BE2C (cell line): ENCODE results near the gene LPIN3.
A peak's percentile ranks its signal among the peaks of the same experiment; 100 is the strongest.

ENCODE experiments used
- DNase-seq: peaks from one replicate; pipeline ENCODE4 v3.0.0-alpha.2; 2020
- H3K27me3 ChIP-seq: fragments of 250-450 bp; sonication (Bioruptor Pico); 2 replicates; pipeline ENCODE4 v1.5.1; 2020; ENCODE audit warnings: mild to moderate bottlenecking
- H3K36me3 ChIP-seq: fragments of 250-450 bp; sonication (Bioruptor Pico); 2 replicates; pipeline ENCODE4 v1.5.1; 2020; ENCODE audit warnings: mild to moderate bottlenecking
- H3K4me1 ChIP-seq: fragments of 250-450 bp; sonication (Bioruptor Pico); 2 replicates; pipeline ENCODE4 v1.5.1; 2020
- H3K4me3 ChIP-seq: 2 replicates; pipeline ENCODE4 v1.5.1; 2011; ENCODE audit warnings: low read depth, low read length
- H3K9me3 ChIP-seq: fragments of 250-450 bp; sonication (Bioruptor Pico); 2 replicates; pipeline ENCODE4 v1.5.1; 2020
- CTCF ChIP-seq: IDR thresholded peaks from 2 replicates; pipeline ENCODE4 v1.5.1; 2012; ENCODE audit warnings: mild to moderate bottlenecking, low read depth, low read length

Gene LPIN3

GRCh38 chr20:41365777-41366545, 25.3 kb downstream of the LPIN3 start:
- H3K27me3 ChIP-seq: peaks cover 26% of the 10 kb centered on the region
- H3K4me3 ChIP-seq: peak overlapping the region; percentile 34
- H3K9me3 ChIP-seq: no peaks in the 10 kb centered on the region
- no peaks in the 10 kb centered on the region for H3K36me3 ChIP-seq
- TF ChIP-seq CTCF: no peak
- H3K4me1 ChIP-seq: peaks cover 9% of the 10 kb centered on the region; the same call in 1 of the 2 replicates
- DNase-seq: no peak

- H3K9me3 ChIP-seq: no peaks in the 10 kb centered on the region
- H3K27me3 ChIP-seq: peaks cover 26% of the 10 kb centered on the region
- no peaks in the 10 kb centered on the region for H3K36me3 ChIP-seq
- peak within 1 kb of the TSS; percentile 34 for H3K4me3 ChIP-seq
- TF ChIP-seq CTCF: no peak
- peaks cover 9% of the 10 kb centered on the region; the same call in 1 of the 2 replicates for H3K4me1 ChIP-seq
- DNase-seq: peak; percentile 52
These were observed 26.1 kb downstream of the LPIN3 start, which contains the start of gene EMILIN3 for GRCh38 chr20:41366546-41367392. Gene EMILIN3, minus strand, starts transcription at chr20:41366818. Its CDS starts 184 bp downstream, at chr20:41366634.

DNA sequence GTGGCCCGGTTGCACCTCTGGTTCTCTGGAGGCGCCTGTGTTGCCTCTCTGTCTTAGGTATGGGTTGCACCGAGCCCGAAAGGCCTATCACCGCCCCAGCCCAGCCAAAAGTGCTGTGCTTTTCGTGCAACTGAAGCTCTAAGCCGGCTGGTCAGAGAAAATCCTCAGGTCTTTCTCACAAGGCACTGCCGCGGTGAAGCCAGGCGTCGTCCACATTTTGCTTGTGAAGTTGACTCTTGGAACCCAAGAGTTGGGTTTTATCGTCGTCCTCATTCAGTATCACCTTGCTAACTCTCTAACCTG, 26.7 kb downstream of the LPIN3 start:
- no peak overlapping the region for H3K4me3 ChIP-seq
- no peak for DNase-seq
- no peak for TF ChIP-seq CTCF
- H3K4me1 ChIP-seq: peaks cover 5% of the 10 kb centered on the region; the same call in 1 of the 2 replicates
- no peaks in the 10 kb centered on the region for H3K36me3 ChIP-seq
- no peaks in the 10 kb centered on the region for H3K9me3 ChIP-seq
- H3K27me3 ChIP-seq: peaks cover 26% of the 10 kb centered on the region

GRCh38 chr20:41367956-41368355, 27.3 kb downstream of the LPIN3 start:
- H3K9me3 ChIP-seq: no peaks in the 10 kb centered on the region
- H3K4me3 ChIP-seq: no peak overlapping the region
- H3K27me3 ChIP-seq: peaks cover 26% of the 10 kb centered on the region
- TF ChIP-seq CTCF: no peak
- no peaks in the 10 kb centered on the region for H3K36me3 ChIP-seq
- H3K4me1 ChIP-seq: no peaks in the 10 kb centered on the region
- no peak for DNase-seq

GRCh38 chr20:41369673-41370072, 29.1 kb downstream of the LPIN3 start:
- Histone ChIP-seq H3K9me3 (no peaks in the 10 kb centered on the region), H3K4me1 (peaks cover 16% of the 10 kb centered on the region), H3K36me3 (no peaks in the 10 kb centered on the region), H3K4me3 (no peak overlapping the region), H3K27me3 (peaks cover 26% of the 10 kb centered on the region)
- TF ChIP-seq CTCF: no peak
- no peak for DNase-seq

DNA sequence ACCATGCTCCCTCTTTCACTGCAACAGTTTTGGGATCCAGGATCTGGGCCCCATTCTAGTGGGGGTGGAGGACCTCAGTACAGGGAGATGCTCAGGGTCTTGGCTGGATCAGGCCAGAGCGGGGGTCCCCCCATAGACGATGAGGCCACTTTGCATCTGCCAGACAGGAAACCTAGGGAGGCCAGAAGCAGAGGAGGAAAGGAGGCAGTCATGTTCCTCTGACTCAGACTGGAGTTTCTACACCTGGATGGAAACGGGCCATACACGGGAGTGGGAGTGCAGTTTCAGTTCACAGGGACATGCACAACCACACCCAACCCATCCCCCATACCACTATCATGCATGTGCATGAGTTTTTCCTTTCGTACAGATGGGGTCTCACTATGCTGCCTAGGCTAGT, 29.6 kb downstream of the LPIN3 start:
- Histone ChIP-seq H3K4me1 (peaks cover 17% of the 10 kb centered on the region), H3K27me3 (peaks cover 24% of the 10 kb centered on the region), H3K9me3 (no peaks in the 10 kb centered on the region), H3K4me3 (no peak overlapping the region), H3K36me3 (no peaks in the 10 kb centered on the region)
- no peak for DNase-seq
- TF ChIP-seq CTCF: no peak
